ENCODE measurements around the gene NOL9.

NOL9 gene

DNA sequence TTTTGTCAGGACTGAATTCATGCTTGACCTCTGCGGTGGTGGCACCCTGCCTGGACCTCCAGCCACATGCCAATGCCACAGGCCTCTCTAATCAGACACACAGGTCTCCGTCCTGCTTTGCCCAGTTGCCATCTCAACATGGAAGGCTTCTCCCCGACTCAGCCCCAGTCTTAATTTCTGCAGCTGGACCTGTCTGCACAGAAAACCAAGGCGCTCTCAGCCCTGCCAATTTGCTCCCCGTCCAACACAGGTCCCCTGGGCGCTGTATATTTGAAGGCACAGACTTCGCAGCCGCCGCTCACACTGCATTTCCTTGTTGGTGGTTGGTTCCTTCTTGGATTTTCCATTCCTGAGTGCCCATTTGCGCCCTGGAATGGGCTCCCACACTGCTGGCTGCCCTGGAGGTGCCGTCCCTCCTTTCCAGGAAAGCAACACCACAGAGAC is 34.8 kb downstream of the NOL9 start:
- DNase-seq: no peak

DNA sequence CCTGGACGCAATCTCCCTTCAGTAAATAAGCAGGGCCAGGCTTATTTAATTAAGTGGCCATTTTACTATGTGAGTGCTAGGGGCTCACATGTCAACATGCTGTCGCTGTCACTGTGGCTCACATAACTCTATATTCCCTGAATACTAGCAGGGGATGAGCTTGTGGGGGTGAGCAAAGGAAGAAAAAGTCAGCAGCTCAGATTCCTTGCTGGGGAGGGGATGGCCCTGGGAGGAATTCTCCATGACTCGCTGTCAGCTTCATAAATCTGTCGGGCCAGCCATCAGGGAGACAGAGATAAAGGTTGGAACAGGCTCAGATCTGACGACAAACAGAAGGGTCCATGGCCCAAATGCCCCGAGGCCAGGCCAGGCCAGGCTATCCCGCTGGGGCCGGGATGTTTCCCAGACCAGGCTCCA is 36.9 kb downstream of the NOL9 start:
- no peak for DNase-seq

DNA sequence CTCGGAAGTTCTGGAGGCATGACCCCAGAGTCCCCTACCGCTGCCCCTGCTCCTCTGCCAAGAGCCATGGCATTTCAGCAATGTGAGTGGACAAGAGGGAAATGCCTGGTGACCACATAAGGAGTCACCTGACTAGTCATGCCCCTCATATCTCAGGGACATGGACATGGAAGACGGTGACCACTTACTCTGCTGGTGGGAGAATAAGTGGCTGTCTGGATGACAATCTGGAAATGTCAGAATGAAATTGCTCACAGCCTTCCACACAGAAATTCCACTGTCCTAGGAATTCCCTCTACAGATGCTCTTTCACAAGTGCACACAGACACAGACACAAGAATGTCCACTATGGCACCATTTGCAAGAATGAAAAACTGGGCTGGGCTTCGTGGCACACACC is 38.5 kb downstream of the NOL9 start:
- no peak for DNase-seq

DNA sequence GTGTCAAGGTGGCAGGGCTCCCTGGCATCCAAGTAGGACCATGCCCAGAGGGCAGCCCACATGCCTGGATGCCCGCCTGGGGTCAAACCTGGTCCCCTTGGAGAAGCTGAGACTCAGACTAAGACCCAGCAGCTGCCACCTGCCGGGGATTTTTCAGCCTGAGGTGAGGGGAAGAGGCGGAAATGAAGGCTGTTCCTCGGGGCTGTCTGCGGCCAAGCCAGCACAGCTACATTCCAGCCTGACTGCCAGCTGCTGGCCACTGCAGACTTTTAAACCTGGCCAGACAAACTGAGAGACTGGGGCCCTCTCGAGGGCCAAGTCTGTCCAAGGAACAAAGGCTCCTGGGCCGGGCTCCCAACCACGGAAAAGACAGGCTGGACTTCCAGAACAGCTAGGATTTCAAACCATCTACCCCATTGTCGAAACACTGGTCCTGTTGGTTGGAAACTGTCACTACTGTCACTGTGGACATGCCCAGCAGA is 41.0 kb downstream of the NOL9 start:
- DNase-seq: no peak

DNA sequence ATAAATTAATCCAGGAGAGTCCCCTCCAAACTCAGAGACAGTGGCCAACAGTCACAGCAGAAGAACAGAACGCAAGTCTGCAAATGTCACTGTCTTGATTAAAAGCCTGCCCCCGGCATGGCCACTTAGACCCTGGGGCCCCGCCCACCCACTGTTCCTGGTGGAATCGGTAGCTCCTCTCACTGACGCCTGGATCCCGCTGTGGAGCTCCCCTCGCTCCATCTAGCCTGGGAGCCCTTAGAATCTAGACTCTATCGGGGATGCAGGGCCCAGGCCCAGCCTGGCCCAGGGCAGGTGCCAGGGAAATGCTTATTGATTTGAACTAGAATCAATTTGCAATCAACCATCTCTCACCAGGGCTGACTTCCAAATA is 41.4 kb downstream of the NOL9 start:
- no peak for DNase-seq

DNA sequence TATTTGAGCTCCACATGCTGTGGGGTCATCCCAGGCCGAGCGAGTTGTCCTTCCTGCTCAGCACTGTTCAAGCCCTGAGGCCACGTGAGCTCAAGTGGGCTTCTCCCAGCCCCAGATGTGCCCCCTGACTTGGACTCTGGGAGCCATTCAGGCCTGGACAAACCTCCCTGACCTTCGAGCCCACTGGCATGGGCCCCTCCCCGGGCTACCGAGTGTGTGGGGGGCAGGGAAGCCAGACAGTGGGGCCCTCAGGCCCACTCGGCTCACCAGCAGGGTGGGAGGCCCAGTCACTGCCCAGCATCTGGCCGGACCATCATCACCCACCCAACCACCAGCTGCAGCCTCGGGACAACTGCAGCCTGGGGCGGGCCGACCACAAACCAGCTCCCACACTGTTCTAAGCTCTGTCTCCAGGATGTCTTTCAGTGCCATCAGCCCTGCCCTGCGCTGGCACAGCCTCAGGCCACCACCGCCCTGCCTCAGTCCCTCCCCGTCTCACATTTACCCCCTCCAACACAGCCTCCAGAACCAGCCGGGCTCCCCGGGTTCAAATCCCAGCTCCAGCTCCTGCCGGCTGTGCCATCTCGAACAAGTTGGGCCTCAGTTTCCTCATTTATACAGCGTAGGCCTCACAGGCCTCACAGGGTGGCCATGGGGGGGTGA is 41.9 kb downstream of the NOL9 start:
- no peak for DNase-seq

DNA sequence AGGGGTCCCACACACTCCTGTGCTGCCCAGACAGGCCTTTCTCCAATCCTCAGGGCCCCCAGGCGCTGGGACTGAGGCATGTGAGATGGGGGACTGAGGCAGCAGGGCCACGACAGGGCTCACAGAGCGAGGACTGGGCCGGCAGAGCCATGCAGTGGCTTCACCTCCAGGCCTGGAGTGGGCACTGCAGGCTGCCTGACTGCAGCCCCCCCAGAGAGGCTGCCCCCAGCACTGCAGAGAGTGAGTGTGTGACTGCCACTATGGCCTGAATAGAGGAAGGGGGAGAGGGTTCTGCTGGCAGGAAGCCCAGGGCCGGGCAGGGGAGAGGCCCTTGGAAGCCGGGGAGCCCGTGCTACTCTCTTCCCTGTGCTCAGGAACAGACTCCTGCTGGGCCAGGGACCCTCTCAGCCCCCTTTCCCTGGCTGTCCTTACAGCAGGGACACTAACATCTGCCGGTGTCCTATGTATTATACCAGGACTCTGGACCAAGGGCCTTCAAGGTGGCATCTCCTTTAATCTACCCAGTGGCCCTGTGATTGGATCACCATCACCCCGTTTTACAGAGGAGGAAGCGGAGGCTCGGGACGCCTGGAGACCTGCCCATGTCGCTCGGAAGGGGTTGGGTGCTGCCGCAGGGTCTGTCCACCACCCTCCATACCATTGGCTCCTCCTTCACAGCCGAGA is 42.6 kb downstream of the NOL9 start:
- DNase-seq: no peak

DNA sequence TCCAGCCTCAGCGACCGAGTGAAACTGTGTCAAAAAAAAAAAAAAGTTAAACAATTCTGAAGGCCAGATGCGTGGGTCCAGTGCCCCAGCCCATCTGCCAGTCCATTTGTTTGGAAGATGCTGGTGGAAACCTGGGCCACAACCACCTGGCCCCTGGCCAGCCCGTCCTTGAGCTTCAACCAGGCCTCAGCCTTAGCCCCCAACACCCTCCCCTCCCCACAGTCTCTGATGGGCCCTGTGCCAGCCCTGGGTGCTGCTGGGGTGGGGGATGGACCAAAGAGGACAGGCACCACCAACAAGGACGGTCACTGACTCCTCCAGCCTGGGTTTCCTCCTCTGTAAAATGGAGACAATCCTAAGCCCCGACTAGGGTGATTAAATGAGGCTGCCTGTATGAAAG is 43.3 kb downstream of the NOL9 start:
- no peak for DNase-seq

DNA sequence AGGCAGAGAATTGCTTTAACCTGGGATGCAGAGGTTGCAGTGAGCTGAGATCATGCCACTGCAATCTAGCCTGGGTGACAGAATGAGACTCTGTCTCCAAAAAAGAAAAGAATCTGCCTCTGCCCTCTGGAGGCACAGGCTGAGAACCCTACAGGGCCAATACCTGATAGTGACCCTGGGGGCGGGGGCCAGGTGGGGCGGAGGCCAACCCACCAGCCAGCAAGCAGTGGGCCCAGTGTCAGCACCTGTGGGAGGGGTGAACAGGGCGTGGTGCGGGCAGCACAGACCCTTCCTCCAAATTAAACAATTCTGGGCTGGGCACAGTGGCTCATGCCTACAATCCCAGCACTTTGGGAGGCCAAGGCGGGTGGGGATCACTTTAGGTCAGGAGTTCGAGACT is 43.8 kb downstream of the NOL9 start:
- DNase-seq: no peak

DNA sequence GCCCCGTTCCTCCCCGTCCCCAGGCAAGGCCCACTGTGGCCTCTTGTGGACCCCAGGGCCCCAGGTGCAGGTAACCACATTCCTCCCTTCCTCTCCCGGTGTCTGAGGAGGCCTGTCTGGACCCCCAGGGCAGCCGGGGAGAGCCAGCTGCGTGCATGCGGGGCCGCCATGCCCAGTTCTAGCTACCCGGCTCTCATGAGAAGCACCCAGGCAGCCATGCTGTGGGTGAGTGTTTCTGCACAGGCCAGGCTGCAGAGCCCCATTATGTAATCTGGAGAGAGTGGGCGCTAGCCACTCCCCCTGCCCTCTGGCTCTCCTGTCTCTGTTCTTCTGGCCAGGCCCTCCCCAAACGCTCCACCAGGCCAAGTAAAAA is 44.4 kb downstream of the NOL9 start:
- DNase-seq: no peak

DNA sequence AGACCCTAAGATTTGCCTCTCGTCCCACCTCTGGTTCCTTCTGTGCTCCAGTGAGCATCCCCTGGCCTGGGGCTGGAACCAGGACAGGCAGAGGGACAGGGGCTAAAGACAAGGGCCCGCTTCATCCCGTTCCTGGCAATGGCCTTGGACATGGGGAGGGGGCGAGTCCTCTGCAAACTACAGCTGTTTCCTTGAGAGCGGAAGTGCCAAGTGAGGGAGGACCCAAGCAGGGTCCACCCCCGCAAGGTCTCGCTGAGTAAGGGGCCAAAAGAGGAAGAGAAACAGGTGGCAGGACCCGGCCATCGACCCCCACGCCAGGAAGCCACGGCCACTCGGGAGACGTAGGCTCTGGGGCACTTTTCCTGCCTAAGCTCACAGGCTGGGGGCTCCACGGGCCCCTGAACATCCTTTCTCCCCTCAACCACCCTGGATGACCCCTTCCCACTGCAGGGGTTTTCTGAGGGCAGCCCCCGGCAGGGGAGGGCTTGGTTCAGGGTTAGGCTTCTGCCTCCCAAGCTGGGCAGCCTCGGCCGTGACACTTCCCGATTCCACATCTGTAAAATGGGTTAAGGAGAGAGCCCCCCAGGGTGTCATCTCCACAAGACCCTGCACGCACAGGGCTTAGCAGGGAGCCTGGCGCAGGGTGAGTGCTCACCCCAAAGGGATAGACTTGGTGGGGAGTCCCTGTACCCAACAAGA is 44.9 kb downstream of the NOL9 start:
- DNase-seq: no peak

DNA sequence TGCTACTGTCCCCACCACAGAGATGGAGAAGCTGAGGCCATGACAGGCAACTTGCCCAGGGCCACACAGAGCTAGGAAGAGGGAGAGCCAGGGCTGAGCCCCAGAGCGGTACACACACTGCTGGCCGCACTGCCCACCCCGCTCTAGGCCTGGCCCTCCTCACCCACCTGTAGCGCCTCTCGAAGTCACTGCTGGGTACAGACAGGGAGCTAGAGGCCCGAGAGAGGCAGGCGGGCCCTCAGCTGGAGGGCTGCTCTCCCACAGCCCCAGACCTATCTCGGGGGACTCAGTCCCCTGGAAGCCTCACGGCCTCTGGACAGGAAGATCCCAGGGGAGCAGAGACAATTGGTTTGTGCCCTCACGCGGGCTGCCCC is 45.5 kb downstream of the NOL9 start:
- DNase-seq: no peak

DNA sequence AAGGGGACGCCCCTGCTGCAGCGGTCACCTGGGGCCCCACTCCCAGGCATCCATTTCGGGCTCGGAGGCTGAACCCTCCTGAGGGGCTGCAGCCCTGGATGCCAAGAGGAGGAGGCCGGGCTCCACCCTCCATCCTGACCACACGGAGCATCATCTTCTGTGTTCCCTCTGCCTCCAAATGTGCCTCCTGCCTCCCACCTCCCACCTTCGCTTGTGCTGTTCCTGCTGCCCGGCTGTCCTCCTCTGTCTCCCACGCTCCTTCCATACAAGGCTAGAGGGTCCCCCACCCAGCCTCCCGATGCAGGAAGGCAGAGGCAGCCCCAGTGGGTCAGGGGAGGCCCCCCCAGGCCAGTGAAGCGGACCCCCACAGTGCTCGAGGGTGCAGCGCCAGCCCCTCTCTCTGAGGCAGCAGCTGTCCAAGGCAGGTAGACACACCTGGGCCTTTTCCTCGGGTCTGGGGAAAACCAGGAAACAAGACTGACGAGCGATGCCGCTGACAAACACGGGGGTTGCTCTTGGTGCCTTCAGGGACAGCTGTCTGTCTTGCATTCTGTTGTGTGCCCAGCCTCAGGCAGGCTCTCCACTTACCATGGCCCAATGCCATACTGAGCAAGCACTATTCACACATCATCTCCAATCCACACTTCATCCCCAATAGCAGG is 46.0 kb downstream of the NOL9 start:
- DNase-seq: no peak

DNA sequence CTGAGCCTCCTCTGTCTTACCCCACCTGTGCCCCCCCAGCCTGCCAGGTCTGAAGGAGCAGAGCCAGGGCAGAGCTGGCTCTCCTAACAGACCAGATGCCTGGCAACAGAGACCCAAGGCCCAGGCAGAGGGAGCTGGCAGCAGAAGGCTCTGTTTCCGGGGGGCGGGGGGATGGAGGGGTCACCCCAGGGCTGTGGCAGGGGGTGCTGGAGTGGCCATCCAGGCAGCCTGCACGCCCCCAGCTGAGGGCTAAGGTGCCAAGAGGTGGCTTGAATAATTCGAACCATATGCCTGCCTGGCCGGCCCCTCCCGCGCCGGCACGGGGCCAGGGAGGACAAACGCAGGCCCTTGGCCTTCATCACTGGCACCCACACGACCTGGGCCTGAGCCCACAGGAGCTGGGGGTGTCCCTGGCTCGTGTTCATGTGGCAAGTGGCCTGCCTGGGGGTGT is 46.8 kb downstream of the NOL9 start:
- no peak for DNase-seq

DNA sequence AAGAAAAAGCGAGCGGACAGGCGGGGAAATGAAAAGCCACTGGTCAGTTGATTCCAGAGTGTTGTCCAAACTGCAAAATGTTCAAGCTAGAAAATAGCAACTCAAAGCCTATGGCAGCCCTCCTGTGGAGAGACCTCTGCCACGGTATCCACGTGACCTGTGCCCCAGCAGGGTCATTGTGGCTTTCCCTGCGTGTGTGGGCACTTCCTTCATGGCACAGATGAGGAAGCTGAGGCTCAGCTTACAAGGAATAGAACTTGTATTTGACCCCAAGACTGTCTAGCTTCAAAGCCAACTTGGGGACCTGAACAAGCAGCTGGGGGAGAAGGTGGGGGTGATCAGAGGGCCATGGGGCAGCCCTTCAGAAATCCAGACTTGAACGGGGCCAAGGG is 47.3 kb downstream of the NOL9 start:
- DNase-seq: no peak

DNA sequence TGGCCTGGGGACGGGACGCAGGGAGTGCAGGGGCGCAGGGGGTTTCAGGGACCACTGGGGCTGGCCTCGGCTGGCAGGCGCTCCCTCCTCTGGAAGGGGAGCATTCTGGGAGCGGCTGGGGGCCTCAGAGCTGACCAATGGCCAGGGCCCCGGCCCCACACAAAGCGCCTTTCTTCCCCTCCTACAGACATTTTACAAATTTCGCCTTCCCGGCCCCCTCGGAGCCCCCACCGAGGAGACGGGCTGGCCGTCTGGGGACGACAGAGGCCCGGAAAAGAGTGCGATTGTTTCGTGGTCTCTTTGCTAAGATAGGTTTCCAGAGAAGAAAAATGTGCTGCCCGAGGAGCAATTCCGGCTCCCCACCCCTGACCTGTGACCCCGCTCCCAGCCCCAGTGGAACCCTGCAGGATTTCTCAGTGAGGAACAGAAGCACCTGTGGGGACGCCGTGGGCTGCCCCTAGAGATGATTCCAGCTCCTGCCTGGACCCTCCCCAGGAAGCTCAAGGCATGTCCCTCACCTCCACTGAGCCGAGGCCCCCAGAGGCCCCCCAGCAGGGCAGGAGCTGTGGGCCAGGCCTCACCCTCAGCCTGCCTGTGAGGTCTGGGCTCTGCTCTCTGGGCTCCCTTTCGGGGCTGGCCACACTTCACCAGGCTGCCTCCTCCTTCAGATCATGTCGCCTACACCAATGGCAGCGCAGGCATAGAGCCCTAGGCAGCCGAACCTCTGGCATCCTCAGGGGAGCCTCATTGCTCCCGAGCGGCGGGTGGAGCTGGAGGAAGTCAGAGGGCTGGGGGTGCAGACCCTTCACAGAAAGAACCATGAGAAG is 47.9 kb downstream of the NOL9 start:
- no peak for DNase-seq

DNA sequence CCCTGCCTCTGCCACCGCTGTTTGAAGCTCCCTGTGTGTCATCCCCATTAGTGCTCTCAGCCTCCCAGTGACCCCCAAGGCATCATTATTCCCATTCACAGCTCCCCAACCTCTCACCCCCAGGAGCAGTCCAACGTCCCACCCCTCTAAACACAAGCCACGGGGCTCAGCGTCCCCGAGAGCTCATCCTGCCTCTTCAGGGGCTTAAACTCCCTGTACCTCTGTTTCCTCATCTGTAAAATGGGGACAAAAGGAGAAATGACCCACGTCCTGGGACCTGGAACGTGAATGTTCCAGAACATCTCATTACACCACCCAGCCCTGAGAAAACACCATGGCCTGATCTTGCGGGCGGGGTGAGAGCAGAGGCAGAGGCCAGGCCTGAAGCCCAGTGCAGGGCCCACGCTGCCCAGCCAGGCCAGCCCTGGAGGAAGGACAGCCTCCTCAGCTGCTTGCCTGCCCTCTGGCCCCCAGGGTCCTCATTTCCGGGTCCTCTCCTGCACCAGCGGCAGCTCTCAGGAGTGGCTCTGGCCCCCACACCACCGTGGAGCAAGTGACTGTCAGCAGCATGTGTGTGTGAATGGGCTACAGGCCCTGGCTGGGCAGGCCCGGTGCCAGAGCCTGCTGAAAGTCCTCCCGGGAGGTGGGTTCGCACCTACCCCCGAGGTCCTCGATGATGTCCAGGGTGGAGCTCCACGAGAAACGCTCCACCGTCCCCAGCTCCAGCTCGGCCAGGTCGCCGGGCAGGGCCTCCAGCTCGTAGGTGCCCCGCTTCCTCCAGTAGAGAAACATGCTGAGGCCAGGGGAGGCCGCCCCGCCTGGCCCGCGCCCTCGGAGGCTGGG is 48.7 kb downstream of the NOL9 start:
- no peak for DNase-seq

DNA sequence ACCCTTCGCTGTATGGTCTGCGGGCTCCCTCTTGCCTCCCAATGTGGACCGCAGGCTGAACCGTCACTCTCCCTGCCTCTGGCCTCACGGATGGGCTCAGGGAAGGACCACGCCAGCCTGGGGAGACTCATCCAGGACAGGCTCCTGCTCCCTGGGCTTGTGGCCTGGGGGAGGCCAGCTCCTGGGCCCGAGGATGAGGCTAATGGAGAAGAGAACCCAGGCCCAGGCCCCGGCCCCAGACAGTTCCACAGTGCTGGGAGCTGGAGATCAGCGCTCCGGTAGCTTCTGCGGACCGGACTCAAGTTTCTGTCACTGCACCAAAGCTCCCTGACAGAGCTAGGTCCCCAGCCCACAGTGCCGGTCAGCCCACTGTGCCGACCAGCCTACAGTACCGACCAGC is 49.4 kb downstream of the NOL9 start:
- DNase-seq: no peak

DNA sequence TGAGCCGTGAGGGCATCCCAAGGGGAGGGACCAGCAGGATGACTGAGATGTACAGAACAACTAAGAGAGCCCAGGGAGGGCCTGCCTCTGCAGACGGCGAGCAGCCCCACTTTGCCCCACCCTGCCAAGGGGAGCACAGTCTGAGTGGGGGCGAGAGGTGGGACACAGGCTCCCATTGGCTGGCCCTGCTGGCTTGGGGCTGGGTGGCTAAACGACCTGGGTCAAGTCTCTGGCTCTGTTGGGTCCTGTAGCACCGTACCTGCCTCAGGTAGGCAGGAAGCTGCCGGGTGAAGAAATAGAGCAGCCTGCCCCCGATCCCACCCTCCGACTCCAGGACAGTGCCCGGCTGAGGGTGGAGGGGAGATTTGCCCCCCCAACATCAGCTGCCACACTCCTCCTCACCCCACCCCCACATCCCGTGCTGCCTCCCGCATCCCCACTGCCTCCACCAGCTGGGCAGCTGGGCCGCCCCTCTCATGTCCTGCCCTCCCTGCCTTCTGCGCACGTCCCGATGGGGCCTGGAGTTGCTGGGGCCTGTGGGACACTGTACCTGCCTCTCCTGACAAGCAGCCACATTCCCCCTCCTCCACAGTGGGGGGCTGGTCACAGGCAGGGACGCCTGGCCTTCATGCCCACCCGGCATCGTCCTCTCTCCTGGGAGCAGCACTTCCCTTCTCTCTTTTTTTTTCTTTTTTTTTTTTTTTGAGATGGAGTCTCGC is 50.3 kb downstream of the NOL9 start:
- no peak for DNase-seq

DNA sequence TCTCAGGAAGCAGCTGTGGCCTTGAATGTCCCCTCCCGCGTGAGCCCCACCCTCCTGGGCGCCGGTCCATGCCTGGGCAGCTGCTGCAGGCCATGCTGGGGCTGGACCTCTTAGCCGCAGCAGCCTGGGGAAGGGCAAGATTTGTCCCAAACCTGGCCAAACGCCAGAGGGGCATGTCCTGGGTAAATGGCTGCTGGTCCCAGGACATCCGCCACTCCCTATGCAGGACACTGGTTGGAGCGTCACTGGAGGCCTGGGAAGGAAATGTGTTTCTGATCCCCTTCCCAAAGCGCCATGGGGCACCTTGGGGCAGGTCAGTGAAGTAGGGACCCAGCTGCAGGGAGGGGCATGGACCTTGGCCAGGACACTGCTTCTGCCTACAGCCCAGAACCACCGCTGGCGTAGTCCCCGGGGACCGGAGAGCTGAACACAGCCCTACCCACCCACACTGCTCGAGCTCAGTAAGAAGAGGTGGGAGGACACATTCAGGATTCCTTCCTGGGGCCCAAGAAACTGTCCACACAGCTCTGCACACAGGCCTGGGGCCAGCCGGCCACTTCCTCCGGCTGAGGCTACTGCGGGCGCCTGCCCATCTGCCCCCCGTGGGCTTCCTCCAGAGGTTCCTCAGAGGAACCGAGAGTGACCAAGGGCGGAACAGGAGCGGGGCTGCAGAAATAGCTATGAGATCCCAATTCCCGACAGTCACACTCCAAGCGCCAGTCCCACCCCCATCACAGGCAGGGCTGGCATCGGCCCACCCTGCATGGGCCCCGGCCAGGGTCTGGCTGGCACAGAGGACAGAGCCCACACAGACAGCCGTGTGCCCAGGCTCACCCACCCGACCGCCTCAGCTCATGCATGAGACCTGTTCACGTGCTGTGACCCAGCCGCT is 52.1 kb downstream of the NOL9 start:
- no peak for DNase-seq
